Raji (cell line): ENCODE measurements around the gene TECPR1.

ENCODE experiments used
- POLR2A ChIP-seq: IDR thresholded peaks from 2 replicates; pipeline ENCODE4 v1.6.1; 2011; ENCODE audit warnings: low read depth, low read length, control low read depth; ENCODE audit not compliant: insufficient read depth

The TECPR1 gene

DNA sequence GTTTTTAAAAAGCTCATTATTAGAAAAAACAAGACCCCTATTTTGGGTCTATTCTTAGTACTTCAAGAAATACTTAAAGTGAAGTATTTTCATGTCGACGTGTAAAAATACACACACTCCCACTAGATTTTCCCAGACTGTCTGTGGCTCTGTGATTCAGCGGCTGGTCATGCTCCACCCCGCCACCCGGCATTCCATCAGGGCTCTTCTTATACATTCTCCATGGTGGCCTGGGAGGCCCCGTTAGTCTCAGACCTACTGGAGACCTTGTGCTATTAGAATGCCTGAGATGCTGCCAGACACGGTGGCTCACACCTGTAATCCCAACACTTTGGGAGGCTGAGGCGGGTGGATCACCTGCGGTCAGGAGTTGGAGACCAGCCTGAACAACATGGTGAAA lies 13.1 kb downstream of the TECPR1 start:
- TF ChIP-seq POLR2A: no peak

DNA sequence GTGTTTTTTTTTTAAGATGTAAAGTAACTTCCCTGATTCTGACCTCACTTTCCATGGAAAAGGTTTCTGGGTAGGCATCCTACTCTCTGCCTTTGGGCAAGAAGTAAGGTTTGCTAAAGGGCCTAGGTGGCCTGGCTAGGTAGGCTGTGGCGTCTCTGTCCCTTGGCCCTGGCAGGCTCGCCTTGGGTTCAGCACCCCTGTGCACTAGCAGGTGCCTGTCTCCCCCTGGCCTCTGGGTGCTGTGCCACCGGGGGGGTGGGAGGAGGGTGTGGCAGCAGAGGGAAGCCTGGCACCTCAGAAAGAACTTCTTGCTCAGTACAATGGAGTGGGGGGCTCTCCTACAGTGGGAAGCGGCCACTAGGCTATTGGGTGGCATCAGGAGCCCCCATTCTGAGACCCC lies 14.0 kb downstream of the TECPR1 start:
- TF ChIP-seq POLR2A: no peak

- TF ChIP-seq POLR2A: no peak
These were observed 15.5 kb downstream of the TECPR1 start for GRCh38 chr7:98236355-98237185.

DNA sequence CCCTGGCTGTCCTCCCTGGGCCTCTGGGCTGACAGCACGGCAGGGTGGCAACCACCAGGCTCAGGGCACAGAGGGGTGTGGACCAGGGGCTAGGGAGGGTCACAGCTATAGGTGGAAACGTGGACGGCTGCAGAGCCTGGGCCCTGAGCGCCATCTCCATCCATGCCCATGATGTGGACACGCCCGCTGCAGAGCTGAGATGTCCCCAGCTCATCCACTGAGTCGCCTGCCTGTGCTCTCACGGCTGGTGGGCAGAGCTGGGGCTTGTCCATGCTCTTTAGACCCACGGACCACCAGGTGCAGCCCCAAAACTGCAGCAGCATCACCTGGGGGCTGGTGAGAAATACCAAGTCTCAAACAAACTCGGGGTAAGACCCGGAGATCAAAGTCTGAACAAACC lies 16.1 kb downstream of the TECPR1 start:
- no peak for TF ChIP-seq POLR2A

DNA sequence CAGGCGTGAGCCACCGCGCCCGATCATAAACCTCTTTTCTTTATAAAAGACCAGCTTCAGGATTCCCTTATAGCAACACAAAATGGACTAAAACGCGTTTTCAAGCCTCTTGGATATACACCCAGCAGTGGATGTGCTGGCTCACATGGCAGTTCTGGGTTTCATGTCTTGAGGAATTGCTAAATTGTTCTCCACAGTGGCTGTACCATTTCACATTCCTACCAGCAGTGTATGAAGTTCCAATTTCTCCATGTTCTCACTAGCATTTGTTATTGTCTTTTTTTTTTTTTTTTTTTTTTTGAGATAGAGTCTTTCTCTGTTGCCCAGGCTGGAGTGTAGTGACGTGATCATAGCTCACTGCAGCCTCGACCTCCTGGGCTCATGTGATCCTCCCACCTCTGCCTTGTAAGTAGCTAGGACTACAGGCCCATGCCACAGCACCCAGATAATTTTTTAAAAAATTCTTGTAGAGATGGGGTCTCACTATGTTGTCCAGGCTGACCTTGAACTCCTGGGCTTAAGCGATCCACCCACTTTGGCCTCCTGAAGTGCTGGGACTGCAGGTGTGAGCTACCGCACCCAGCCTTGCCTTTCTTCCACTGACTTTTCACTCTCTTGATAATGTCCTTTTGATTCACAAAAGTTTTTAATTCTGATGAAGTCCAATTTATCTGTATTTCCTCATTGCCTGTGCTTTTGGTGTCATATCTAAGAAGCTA lies 17.4 kb downstream of the TECPR1 start:
- no peak for TF ChIP-seq POLR2A

GRCh38 chr7:98233219-98234070 lies 18.6 kb downstream of the TECPR1 start:
- TF ChIP-seq POLR2A: no peak

- TF ChIP-seq POLR2A: no peak
These were observed 19.2 kb downstream of the TECPR1 start for GRCh38 chr7:98232799-98233198.

- TF ChIP-seq POLR2A: no peak
These were observed 19.8 kb downstream of the TECPR1 start for GRCh38 chr7:98232263-98232585.

DNA sequence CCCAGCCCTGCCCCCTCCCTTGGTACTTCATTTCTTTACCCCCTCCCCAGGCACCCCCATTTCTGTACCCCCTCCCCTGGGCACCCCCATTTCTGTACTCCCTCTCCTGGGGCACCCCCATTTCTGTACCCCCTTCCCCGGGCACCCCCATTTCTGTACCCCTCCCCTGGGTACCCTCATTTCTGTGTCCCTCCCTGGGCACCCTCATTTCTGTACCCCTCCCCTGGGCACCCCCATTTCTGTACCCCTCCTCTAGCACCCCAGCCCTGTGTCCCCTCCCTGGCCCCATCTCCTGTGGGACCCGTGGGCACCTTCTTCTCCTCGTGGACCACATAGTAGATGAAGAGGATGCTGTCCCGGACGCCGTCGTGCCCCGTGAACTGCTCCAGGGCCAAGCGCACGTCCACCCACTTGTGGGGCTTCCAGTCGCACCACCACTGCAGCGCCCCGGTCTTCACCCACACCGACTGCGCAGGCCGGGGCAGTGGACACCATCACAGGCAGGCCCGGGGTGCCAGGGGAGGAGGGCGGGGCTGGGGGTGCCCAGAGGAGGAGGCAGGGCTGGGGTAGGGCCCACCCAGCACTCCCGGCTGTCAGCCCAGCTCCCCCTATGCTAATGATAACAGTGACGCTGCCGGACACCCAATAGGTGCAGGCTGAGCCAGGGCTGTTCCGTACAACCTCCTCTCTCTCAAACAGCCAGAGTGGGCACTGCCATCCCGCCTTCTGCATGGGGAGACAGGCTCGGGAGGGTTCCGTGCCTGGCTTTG lies 20.4 kb downstream of the TECPR1 start:
- TF ChIP-seq POLR2A: no peak

- TF ChIP-seq POLR2A: no peak
These were observed 21.1 kb downstream of the TECPR1 start for GRCh38 chr7:98230746-98231471.

- no peak for TF ChIP-seq POLR2A
These were observed 21.9 kb downstream of the TECPR1 start for GRCh38 chr7:98229991-98230745.

- TF ChIP-seq POLR2A: no peak
These were observed 22.6 kb downstream of the TECPR1 start for GRCh38 chr7:98229441-98229840.

- no peak for TF ChIP-seq POLR2A
These were observed 23.2 kb downstream of the TECPR1 start for GRCh38 chr7:98228801-98229200.
